ENCODE results near the gene GJE1. TPM values are rescaled to one million over a fixed set of nuclear protein-coding genes. Genes with fewer than 3 reads are reported as not detected.
"Not testable (repeated sequence)": the region's sequence is repeated elsewhere in the genome, so short reads cannot be mapped to it uniquely, and the experiment has no call there.

Gene GJE1
- total and polyA plus RNA-seq, 3 donors from 2014 or later = not detected

- intact Hi-C loops (cut with DNase I; ENCODE audit: low total_unique reads) = no loop called here
- Histone ChIP-seq H3K4me1 (no peaks in the 10 kb centered on the region), H3K4me3 (no peak overlapping the region), H3K9me3 (no peaks in the 10 kb centered on the region), H3K27me3 (no peaks in the 10 kb centered on the region), H3K27ac (no peak overlapping the region), H3K36me3 (ENCODE audit: low read depth, missing control alignments) (no peaks in the 10 kb centered on the region)
- DNase-seq = no peak
- WGBS, 2 donors = 95 to 97% methylated on average over 1 of the region's 1 CpG
- no peak for TF ChIP-seq POLR2A (IDR thresholded peaks at IDR 0.05)
- TF ChIP-seq CTCF (IDR thresholded peaks at IDR 0.05) = no peak
Measured at GRCh38 chr6:142130814-142131213, 1.9 kb upstream of the GJE1 start.

GRCh38 chr6:142138876-142139275 lies 6.2 kb downstream of the GJE1 start:
- Histone ChIP-seq H3K27ac (no peak overlapping the region), H3K4me1 (no peaks in the 10 kb centered on the region), H3K9me3 (no peaks in the 10 kb centered on the region), H3K36me3 (ENCODE audit: low read depth, missing control alignments) (no peaks in the 10 kb centered on the region), H3K4me3 (no peak overlapping the region), H3K27me3 (no peaks in the 10 kb centered on the region)
- no peak for DNase-seq
- 48 to 67% methylated on average over 2 of the region's 2 CpGs for WGBS, 2 donors
- TF ChIP-seq POLR2A (IDR thresholded peaks at IDR 0.05) (no peak), CTCF (IDR thresholded peaks at IDR 0.05) (no peak)
- intact Hi-C loops (cut with DNase I; ENCODE audit: low total_unique reads) = no loop called here

- H3K9me3 ChIP-seq; DNase-seq; H3K4me1 ChIP-seq; H3K36me3 ChIP-seq (ENCODE audit: low read depth, missing control alignments); H3K4me3 ChIP-seq; H3K27me3 ChIP-seq; H3K27ac ChIP-seq; intact Hi-C loops (cut with DNase I; ENCODE audit: low total_unique reads): not testable (repeated sequence)
- 92 to 95% methylated on average over 13 of the region's 13 CpGs for WGBS, 2 donors
Measured at GRCh38 chr6:142141531-142141930, 8.8 kb downstream of the GJE1 start.

- intact Hi-C loops (cut with DNase I; ENCODE audit: low total_unique reads) = no loop called here
Measured at GRCh38 chr6:142146828-142147662, 14.3 kb downstream of the GJE1 start, which contains the start of the genes NMBR and VTA1. TSS of gene NMBR (minus strand) at chr6:142147122. CDS start at chr6:142088658, 58,464 bp downstream. TSS of gene VTA1 (plus strand) at chr6:142147263. CDS start at chr6:142147288, 25 bp downstream.

GRCh38 chr6:142152746-142153145 lies 20.0 kb downstream of the GJE1 start:
- H3K27ac ChIP-seq = no peak overlapping the region
- TF ChIP-seq POLR2A (IDR thresholded peaks at IDR 0.05) (no peak), CTCF (IDR thresholded peaks at IDR 0.05) (no peak)
- H3K36me3 ChIP-seq (ENCODE audit: low read depth, missing control alignments) = no peaks in the 10 kb centered on the region
- H3K4me3 ChIP-seq = no peak overlapping the region
- intact Hi-C loops (cut with DNase I; ENCODE audit: low total_unique reads) = no loop called here
- peaks cover 10% of the 10 kb centered on the region for H3K4me1 ChIP-seq
- H3K9me3 ChIP-seq = no peaks in the 10 kb centered on the region
- H3K27me3 ChIP-seq = no peaks in the 10 kb centered on the region
- DNase-seq = no peak

More at GRCh38 chr6:142146828-142147662, 14.3 kb downstream of the GJE1 start, which contains the start of the genes NMBR and VTA1:
- Histone ChIP-seq H3K27me3 (no peaks in the 10 kb centered on the region), H3K4me3 (peak within 1 kb of the TSS; percentile 81 to 88), H3K4me1 (peaks cover 12% of the 10 kb centered on the region), H3K27ac (peak within 1 kb of the TSS in 1 of 2 donors; percentile 51), H3K36me3 (ENCODE audit: low read depth, missing control alignments) (no peaks in the 10 kb centered on the region), H3K9me3 (no peaks in the 10 kb centered on the region)
- 1% methylated on average over 17 to 38 of the region's 38 CpGs for WGBS, 2 donors
- no peak for TF ChIP-seq POLR2A (IDR thresholded peaks at IDR 0.05)
- TF ChIP-seq CTCF (IDR thresholded peaks at IDR 0.05) = peak; percentile 84 to 95 (median 94)
- peak; percentile 98 for DNase-seq
